ENCODE measurements around the gene SV2A.

GRCh38 chr1:149926296-149926695 is 8.7 kb upstream of the SV2A start:
- TF ChIP-seq CTCF (optimal IDR thresholded peaks at IDR 0.05 in 1 of 3, IDR thresholded peaks at IDR 0.05 in 1 of 3, conservative IDR thresholded peaks at IDR 0.05 in 1 of 3; ENCODE audit: extremely low read depth in 1 of 3, insufficient read depth in 2 of 3, low read length in 3 of 3): no peak
- no peak for TF ChIP-seq EZH2 (IDR thresholded peaks at IDR 0.05; ENCODE audit: low read length)

Measured in keratinocyte (primary cell).